DND-41 (cell line): ENCODE measurements around the gene KLRF1.

Experiments used
- CTCF ChIP-seq: IDR thresholded peaks from 2 replicates; pipeline ENCODE4 v1.5.1; 2012; ENCODE audit warnings: borderline replicate concordance, low read length, moderate library complexity, mild to moderate bottlenecking; ENCODE audit not compliant: poor library complexity, severe bottlenecking; ENCODE audit errors: extremely low read depth
- EZH2 ChIP-seq: IDR thresholded peaks from 3 replicates; pipeline ENCODE4 v1.6.1; 2012; ENCODE audit warnings: borderline replicate concordance, low read depth, mild to moderate bottlenecking, moderate library complexity, low read length, inconsistent platforms; ENCODE audit not compliant: severe bottlenecking

GRCh38 chr12:9792961-9793617 is 34.2 kb upstream of the KLRF1 start:
- TF ChIP-seq CTCF (no peak), EZH2 (no peak)
